Measurements from ENCODE around the gene GPC2. TPM values are rescaled to one million over a fixed set of nuclear protein-coding genes. Genes with fewer than 3 reads are reported as not detected.

The GPC2 gene, protein sequence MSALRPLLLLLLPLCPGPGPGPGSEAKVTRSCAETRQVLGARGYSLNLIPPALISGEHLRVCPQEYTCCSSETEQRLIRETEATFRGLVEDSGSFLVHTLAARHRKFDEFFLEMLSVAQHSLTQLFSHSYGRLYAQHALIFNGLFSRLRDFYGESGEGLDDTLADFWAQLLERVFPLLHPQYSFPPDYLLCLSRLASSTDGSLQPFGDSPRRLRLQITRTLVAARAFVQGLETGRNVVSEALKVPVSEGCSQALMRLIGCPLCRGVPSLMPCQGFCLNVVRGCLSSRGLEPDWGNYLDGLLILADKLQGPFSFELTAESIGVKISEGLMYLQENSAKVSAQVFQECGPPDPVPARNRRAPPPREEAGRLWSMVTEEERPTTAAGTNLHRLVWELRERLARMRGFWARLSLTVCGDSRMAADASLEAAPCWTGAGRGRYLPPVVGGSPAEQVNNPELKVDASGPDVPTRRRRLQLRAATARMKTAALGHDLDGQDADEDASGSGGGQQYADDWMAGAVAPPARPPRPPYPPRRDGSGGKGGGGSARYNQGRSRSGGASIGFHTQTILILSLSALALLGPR
- 3.9 and 4.1 TPM in 2 replicates for total RNA-seq

DNA sequence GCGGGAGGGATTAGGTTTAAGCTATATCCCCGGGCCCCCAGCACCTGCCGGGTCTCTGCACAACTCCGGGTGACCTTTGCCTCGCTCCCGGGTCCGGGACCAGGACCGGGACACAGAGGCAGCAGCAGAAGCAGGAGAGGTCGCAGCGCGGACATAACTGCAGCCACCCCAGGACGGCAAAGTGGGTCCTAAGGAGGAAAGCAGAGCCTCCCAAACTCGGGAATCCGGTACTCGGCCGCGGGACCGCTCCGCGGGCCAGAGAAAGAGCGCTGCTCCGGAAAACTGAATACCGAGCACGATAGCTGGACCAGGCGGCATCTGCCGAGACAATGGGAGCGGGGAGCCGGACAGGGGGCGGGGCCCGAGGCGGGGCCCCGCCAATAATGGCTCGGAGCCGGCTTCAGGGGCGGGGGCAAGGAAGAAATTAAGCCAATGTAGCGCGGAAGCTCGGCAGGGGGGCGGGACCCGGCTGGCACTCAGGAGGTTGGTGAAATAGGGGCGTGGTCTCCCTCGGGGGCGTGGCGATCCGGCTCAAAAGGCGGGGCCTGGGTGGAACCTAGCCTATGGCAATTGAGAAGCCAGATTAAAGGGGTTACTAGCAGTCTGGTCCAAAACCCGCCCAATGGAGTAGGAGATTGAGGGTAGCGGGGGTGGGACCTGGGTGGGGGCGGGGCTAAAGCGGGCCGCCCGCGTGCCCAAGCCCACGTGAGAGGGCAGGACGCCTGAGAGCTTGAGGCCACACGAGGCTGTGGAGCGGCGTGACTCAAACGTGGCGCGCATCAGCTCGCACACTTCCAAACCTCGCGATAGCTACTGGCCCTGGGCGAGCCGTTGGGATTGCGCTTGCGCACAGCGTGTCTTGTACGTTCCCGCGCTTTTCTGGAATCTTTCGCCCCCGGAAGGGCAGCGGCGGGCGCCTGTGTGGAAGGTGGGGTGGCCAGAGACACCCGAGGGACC lies at the start of gene GPC2, which contains the start of gene STAG3:
TSS of gene GPC2 (minus strand) at position 337 of the 957 bp plus-strand sequence. CDS start at position 155, 182 bp downstream.
TSS of gene STAG3 (plus strand) at position 874 of the 957 bp plus-strand sequence. CDS start 2,639 bp downstream, outside the sequence.

DNA sequence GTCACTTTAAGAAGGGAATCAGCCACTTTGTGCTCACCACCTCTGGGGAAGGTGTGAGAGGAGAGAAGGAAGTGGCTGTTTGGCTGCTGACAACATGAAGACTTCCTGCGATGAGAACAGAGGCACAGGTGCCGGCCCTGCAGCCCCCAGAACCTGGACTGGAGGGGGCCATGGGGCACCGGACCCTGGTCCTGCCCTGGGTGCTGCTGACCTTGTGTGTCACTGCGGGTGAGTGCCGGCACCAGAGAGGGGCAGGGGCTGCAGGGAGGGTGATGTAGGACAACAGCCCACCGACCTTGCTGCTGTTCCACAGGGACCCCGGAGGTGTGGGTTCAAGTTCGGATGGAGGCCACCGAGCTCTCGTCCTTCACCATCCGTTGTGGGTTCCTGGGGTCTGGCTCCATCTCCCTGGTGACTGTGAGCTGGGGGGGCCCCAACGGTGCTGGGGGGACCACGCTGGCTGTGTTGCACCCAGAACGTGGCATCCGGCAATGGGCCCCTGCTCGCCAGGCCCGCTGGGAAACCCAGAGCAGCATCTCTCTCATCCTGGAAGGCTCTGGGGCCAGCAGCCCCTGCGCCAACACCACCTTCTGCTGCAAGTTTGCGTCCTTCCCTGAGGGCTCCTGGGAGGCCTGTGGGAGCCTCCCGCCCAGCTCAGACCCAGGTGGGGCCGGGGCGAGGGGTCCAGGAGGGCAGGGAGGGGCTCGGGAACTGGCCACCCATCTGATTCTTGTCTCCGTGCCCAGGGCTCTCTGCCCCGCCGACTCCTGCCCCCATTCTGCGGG lies 42.8 kb upstream of the GPC2 start, which contains the start of gene PVRIG:
TSS of gene PVRIG (plus strand) at position 149 of the 785 bp plus-strand sequence. CDS start at position 171, 22 bp downstream.

DNA sequence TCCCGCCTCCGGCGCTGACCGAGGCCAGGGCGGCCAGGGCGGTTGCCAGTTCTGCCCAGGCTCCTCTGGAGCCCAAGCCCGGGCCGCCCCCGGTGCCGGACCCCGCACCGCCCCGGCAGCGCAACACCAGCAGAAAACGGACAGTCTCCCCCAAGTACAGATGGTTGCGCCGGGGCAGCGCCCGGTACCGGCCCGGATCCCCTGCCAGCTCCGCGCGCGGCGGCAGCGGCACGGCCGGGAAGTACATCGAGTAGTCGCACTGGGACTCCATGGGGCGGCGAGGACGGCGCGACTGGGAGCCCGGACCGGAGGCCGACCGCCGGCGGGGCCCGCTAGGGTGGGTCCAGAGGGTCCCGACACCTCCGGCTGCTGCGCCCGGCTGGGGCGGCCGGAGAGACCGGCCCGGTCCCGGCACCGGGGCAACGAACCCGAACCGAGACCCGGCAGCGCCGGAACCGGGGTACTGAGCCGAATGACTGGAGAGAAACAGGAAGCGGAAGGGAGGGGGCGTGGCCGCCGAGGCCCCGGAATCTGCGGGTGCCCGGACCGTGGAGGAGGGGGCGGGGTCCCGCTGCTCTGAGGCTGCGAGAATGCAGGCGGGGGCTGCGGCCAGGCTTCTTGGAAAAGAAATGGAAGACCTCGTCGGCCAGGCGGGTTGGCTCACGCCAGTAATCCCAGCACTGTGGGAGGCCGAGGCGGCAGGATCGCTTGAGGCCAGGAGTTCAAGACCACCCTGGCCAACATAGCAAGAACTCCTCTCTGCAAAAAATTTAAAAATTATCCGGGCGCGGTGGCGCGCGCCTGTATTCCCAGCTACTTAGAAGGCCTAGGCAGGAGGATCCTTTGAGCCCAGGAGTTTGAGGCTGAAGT lies 18.7 kb downstream of the GPC2 start, which contains the start of gene TRAPPC14:
TSS of gene TRAPPC14 (minus strand) at position 495 of the 870 bp plus-strand sequence. CDS start at position 271, 224 bp downstream.

DNA sequence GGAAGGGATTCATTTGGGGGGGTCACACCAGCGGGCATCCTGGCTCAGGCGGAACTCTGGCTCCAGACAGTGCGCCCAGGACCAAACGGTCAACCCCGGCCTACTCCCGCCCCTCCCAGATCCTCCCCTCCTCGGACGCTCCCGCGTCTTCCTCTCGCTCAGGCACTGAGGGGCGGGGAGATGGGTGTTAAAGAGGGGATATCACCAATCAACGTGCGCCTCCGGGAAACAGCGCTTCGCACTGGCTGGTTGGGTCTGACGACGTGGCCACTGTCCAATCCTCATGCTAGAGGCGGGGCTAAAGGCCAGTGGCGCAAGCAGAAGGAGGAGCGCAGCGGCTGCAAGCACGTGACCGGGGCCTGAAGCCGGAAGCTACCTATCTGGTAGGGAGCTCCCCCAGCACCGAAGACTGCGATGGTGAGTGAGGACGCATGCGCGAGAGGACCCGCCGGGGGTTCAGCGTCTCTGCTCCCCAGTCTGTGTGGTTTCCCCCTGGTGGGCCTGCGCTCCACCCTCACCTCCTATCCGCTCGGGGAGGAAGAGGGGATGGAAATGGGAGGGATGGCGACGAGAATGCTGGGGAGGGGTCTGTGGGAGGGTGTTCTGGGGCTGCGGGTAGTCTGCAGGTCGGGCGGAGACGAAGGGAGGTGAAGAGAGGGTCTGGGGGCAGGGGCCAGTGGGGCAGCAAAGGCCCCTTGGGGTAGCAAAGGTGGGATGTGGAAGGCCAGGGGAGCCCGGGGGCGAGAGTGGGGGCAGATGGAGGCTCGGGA lies 28.4 kb downstream of the GPC2 start, which contains the start of gene LAMTOR4:
TSS of gene LAMTOR4 (plus strand) at position 360 of the 770 bp plus-strand sequence. CDS start at position 415, 55 bp downstream.

DNA sequence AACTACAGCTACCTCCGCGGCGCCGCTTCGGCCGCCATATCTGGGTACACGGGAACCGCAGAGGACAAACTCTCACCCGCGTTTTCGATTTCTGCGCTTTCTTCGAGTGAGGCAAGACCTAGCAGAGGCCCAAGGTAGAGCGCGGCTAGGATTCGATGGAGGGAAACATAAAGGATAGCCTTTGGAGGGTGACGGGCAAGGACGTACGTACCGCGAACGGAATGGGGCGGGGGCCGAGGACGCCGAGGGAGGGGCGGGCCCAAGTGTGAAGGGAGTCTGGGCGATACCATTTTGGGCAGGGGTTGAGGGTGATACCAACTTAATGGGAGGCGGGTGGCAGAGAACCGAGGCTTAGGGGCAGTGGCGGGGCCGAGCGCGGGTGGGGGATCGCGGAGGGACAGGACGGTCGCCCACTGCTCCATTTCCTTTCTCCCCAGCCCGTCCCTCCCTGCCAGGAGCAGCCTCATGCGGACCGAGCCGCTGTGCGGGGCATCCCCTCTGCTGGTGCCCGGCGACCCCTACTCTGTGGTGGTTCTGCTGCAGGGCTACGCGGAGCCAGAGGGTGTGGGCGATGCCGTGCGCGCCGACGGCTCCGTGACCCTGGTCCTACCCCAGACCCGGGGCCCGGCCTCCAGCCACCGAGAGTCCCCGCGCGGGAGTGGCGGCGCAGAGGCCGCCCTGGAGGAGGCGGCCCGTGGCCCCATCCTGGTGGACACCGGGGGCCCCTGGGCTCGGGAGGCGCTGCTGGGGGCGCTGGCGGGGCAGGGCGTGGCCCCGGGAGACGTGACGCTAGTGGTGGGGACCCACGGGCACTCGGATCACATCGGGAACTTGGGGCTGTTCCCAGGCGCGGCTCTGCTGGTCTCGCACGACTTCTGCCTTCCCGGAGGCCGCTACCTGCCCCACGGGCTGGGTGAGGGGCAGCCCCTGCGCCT lies 50.0 kb downstream of the GPC2 start, which contains the start of gene MBLAC1:
TSS of gene MBLAC1 (plus strand) at position 37 of the 935 bp plus-strand sequence. CDS start at position 466, 429 bp downstream.

Other genes starting within 250 kb of the GPC2 start
- 0.13 TPM in 1 of 2 replicates, not detected in the other for gene GJC3, start 247.8 kb downstream of the GPC2 start, total RNA-seq
- gene AZGP1, start 201.3 kb downstream of the GPC2 start, total RNA-seq: not detected in 2 replicates
- gene ZKSCAN1, start 161.8 kb downstream of the GPC2 start, total RNA-seq: 40.4 and 41.8 TPM in 2 replicates
- gene ZSCAN21, start 127.6 kb downstream of the GPC2 start, total RNA-seq: 6.6 and 6.8 TPM in 2 replicates
- gene ZNF3, start 95.7 kb downstream of the GPC2 start, total RNA-seq: 32.5 and 35.1 TPM in 2 replicates
- 103 and 116 TPM in 2 replicates for gene COPS6, start 88.4 kb downstream of the GPC2 start, total RNA-seq
- 121 and 175 TPM in 2 replicates for gene MCM7, start 76.0 kb downstream of the GPC2 start, total RNA-seq
- gene AP4M1, start 75.7 kb downstream of the GPC2 start, total RNA-seq: 14.5 and 18.9 TPM in 2 replicates
- gene TAF6, start 58.0 kb downstream of the GPC2 start, total RNA-seq: 38.8 and 58.2 TPM in 2 replicates
- gene CNPY4, start 57.7 kb downstream of the GPC2 start, total RNA-seq: 18.9 and 21.9 TPM in 2 replicates
- gene MBLAC1, start 50.4 kb downstream of the GPC2 start, total RNA-seq: 1.3 and 1.9 TPM in 2 replicates
- 72.7 and 77.8 TPM in 2 replicates for gene LAMTOR4, start 28.5 kb downstream of the GPC2 start, total RNA-seq
- 9.9 and 11.7 TPM in 2 replicates for gene TRAPPC14, start 18.7 kb downstream of the GPC2 start, total RNA-seq
- 1.5 and 1.9 TPM in 2 replicates for gene GAL3ST4, start 8.8 kb downstream of the GPC2 start, total RNA-seq
- 0.79 and 3.3 TPM in 2 replicates for gene STAG3, start 537 bp upstream of the GPC2 start, total RNA-seq
- gene PVRIG, start 42.6 kb upstream of the GPC2 start, total RNA-seq: not detected in 2 replicates
- gene SPDYE3, start 130.3 kb upstream of the GPC2 start, total RNA-seq: not detected in 2 replicates
- gene PILRB, start 180.7 kb upstream of the GPC2 start, total RNA-seq: 12.4 and 14.9 TPM in 2 replicates
- gene PILRA, start 196.1 kb upstream of the GPC2 start, total RNA-seq: 0.22 and 0.40 TPM in 2 replicates